ENCODE data around the gene DDX23.

DNA sequence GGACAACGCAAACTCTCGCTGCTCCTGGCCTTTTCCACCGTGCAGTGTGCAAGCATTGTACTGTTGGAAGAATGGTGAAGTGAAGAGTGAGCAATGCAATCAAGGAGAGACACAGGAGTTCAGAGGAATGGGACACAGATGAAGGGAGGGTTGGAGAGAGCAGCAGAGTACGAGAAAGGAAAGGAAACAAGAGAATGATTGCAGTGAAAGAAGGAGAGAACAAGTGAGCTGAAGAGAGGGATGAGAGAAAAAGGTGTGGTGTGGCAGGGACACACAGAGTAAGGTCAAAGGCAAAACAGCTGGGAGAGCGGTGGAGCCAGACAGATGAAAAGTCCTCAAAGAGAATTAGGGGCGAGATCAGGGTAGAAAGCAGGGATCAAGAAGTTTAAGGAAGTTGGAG lies 20.7 kb downstream of the DDX23 start:
- TF ChIP-seq CTCF (optimal IDR thresholded peaks at IDR 0.05 in 1 of 3, IDR thresholded peaks at IDR 0.05 in 1 of 3, conservative IDR thresholded peaks at IDR 0.05 in 1 of 3; ENCODE audit: extremely low read depth in 1 of 3, insufficient read depth in 2 of 3, low read length in 3 of 3): no peak
- no peak for TF ChIP-seq EZH2 (IDR thresholded peaks at IDR 0.05; ENCODE audit: low read length)
